Neural crest cell (in vitro differentiated cells): ENCODE results near the gene CIART. TPM values are rescaled to one million over a fixed set of nuclear protein-coding genes. Genes with fewer than 3 reads are reported as not detected.
A peak's percentile ranks its signal among the peaks of the same experiment; 100 is the strongest.

Experiments used
- DNase-seq: peaks from one replicate; pipeline ENCODE4 v3.0.0; 2021; ENCODE audit warnings: low read depth, mixed read lengths, low spot score
- H3K27ac Mint-ChIP-seq: one replicate; pipeline ENCODE4 v1.8.0; 2021; ENCODE audit warnings: mild to moderate bottlenecking, mixed read lengths; ENCODE audit not compliant: unreplicated experiment
- H3K27me3 Mint-ChIP-seq: 2 replicates; pipeline ENCODE4 v1.8.0; 2021; ENCODE audit warnings: low read depth, mild to moderate bottlenecking, mixed read lengths
- H3K36me3 Mint-ChIP-seq: 2 replicates; pipeline ENCODE4 v1.8.0; 2021; ENCODE audit warnings: low read depth, mild to moderate bottlenecking, mixed read lengths
- H3K4me1 Mint-ChIP-seq: 2 replicates; pipeline ENCODE4 v1.8.0; 2021; ENCODE audit warnings: mixed read lengths
- H3K4me3 Mint-ChIP-seq: one replicate; pipeline ENCODE4 v1.8.0; 2021; ENCODE audit warnings: mild to moderate bottlenecking, mixed read lengths
- H3K9me3 Mint-ChIP-seq: 2 replicates; pipeline ENCODE4 v1.8.0; 2021; ENCODE audit warnings: mixed read lengths
- total RNA-seq: library from RNA; stranded (reverse); gene quantifications from 2 replicates; pipeline ENCODE4 v1.2.1, GENCODE V29; 2021
- TF ChIP-seq, protein P1 (sequence below): fragments of 200-600 bp; sonication (generic); conservative IDR thresholded peaks from 2 replicates; pipeline ENCODE4 v1.5.0; 2021; ENCODE audit warnings: antibody characterized with exemption, mild to moderate bottlenecking

The CIART gene
- total RNA-seq, 1 donor from 2014 or later = 3.7 TPM

DNA sequence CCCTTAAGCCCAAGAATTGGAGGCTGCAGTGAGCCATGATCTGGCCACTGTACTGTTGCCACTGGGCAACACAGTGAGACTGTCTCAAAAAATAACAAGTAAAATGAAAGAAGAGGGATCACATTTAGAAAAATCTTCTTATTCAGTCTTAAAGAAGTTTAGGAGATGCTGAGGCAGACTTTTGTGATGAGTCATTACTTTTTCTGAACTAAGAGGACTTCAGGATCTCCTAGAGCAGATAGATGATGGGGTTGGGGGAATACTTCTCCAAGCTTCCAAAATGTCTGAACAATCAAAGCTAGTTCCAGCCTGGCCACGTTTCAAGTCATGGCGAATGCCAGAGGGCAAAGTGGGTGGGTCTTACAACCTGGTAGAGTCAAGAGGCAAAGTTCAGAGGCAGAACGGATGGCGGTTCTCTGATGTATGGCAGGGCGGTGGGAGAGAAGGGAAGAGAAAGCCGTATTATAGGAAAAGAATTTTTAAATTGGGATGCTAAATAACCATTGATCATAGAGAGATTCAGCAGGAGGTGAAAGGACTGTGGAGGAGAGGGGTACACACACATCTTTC is 2.1 kb upstream of the CIART start:
- peak overlapping the region; percentile 14 for H3K27ac Mint-ChIP-seq
- H3K27me3 Mint-ChIP-seq = peaks cover 16% of the 10 kb centered on the region
- H3K36me3 Mint-ChIP-seq = no peaks in the 10 kb centered on the region
- peaks cover 3% of the 10 kb centered on the region for H3K9me3 Mint-ChIP-seq
- peaks cover 27% of the 10 kb centered on the region for H3K4me1 Mint-ChIP-seq
- H3K4me3 Mint-ChIP-seq = no peak overlapping the region
- DNase-seq = no peak
- TF ChIP-seq, protein P1, sequence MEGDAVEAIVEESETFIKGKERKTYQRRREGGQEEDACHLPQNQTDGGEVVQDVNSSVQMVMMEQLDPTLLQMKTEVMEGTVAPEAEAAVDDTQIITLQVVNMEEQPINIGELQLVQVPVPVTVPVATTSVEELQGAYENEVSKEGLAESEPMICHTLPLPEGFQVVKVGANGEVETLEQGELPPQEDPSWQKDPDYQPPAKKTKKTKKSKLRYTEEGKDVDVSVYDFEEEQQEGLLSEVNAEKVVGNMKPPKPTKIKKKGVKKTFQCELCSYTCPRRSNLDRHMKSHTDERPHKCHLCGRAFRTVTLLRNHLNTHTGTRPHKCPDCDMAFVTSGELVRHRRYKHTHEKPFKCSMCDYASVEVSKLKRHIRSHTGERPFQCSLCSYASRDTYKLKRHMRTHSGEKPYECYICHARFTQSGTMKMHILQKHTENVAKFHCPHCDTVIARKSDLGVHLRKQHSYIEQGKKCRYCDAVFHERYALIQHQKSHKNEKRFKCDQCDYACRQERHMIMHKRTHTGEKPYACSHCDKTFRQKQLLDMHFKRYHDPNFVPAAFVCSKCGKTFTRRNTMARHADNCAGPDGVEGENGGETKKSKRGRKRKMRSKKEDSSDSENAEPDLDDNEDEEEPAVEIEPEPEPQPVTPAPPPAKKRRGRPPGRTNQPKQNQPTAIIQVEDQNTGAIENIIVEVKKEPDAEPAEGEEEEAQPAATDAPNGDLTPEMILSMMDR = no peak

DNA sequence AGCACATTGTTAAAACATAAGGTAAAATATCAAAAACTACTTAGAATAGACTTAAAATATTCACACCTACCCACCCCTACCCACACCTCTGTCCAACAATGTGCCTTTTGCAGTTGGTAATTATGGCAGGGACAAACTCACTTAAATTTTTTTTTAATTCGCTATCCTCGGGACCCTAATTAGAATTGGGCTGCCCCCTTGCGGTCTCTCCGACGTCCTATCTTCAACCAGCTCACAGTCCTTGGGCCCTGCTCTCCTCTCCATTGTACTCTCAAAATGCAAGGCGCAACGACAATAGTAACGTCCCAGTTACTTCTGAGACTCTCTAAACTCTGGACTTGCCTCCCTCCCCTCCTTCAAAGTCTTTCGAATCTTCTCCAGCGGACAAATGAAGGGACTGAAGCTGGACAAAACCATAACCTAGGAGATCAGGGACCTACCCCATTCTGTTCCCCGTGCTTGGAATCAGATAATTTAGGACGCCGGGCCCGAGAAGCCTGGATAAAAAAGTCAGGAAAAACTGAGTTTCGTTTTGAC is 1.1 kb upstream of the CIART start:
- H3K27me3 Mint-ChIP-seq = peaks cover 16% of the 10 kb centered on the region
- peak; percentile 55 for DNase-seq
- no peaks in the 10 kb centered on the region for H3K36me3 Mint-ChIP-seq
- TF ChIP-seq, protein P1 = peak; percentile 73
- H3K9me3 Mint-ChIP-seq = peaks cover 3% of the 10 kb centered on the region
- peak overlapping the region; percentile 25 for H3K4me3 Mint-ChIP-seq
- peak overlapping the region; percentile 73 for H3K27ac Mint-ChIP-seq
- peaks cover 27% of the 10 kb centered on the region for H3K4me1 Mint-ChIP-seq

DNA sequence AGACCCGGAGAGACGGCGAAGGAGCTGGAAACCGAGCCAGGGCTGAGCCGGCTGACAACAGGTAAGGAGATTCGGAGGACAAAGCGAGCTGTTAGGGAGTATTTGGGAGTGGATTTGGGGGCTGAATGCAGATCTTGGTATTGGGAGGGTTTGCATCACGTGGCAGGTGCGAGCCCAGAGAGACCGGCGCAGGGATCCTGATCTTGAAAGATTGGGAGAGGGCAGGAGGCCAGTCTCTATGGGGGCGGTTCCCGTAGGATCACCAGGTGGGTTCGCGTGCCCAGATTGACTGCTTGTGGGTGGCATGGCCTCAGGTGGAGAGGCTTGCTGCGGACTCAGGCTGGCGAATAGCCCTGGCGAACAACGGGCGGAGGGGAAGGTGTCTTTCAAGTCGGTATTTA is 204 bp downstream of the CIART start:
- TF ChIP-seq, protein P1 = no peak
- Mint-ChIP-seq H3K4me3 (peak overlapping the region; percentile 87), H3K27me3 (peaks cover 19% of the 10 kb centered on the region), H3K4me1 (peaks cover 27% of the 10 kb centered on the region), H3K27ac (no peak overlapping the region), H3K36me3 (no peaks in the 10 kb centered on the region), H3K9me3 (peaks cover 3% of the 10 kb centered on the region)
- no peak for DNase-seq

DNA sequence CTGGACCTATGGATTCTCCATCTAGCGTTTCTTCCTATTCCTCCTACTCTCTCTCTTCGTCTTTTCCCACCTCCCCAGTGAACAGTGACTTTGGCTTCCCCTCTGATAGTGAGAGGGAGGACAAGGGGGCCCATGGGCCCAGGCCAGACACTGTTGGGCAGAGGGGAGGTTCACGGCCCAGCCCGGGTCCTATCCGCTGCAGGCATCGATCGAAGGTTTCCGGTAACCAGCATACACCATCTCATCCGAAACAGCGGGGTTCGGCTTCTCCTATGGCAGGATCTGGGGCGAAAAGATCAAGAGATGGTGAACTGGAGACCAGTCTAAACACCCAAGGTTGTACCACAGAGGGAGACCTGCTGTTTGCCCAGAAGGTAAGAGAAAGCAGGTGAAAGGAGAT is 906 bp downstream of the CIART start:
- Mint-ChIP-seq H3K4me1 (peaks cover 27% of the 10 kb centered on the region), H3K27ac (no peak overlapping the region), H3K4me3 (no peak overlapping the region), H3K27me3 (peaks cover 19% of the 10 kb centered on the region), H3K9me3 (peaks cover 3% of the 10 kb centered on the region), H3K36me3 (no peaks in the 10 kb centered on the region)
- TF ChIP-seq, protein P1 = no peak
- no peak for DNase-seq

DNA sequence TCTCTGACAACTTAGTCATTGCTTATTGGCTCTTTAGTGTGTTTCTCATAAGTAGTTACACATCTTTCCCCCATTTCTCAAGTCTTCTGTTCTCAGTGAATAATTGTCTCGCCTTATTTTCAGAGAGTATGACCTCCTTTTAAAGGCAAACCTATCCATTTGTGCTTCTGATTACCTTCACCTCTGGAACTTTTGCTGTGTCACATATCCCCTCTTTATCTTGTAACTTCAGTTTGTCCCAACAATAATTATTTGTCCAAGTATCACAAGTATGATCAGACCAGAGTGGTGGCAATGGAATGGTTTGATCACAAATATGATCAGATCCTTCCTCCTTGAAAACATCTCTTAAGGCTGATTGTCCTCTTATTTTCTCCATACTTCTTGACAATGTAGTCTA is 6.0 kb downstream of the CIART start:
- H3K4me3 Mint-ChIP-seq = no peak overlapping the region
- H3K27ac Mint-ChIP-seq = no peak overlapping the region
- no peaks in the 10 kb centered on the region for H3K9me3 Mint-ChIP-seq
- no peak for DNase-seq
- H3K36me3 Mint-ChIP-seq = no peaks in the 10 kb centered on the region
- H3K27me3 Mint-ChIP-seq = peaks cover 6% of the 10 kb centered on the region
- peaks cover 6% of the 10 kb centered on the region for H3K4me1 Mint-ChIP-seq
- TF ChIP-seq, protein P1 = no peak
